ENCODE results near the gene PTPRM. TPM values are rescaled to one million over a fixed set of nuclear protein-coding genes. Genes with fewer than 3 reads are reported as not detected.

PTPRM gene
- total RNA-seq, 1 donor from 2014 or later: 63.2 TPM

DNA sequence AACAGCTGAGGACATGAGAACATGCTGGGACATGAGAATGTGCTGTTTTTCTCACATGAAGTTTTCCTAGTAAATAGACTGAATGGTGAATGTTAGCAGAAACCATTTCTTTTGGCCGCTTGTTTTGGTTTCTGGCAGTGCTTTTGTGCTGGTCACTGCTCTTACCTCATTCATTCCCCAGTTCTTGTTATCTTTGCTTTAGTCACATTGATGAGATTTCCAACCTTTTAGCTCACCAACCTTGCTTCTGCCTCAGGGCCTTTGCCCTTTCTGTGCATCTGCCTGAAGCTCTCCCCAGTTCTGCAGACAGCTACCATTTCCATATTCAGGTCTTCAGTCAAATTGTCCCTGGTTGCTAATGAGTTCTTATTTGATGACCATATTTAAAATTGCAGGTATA lies 91.6 kb downstream of the PTPRM start:
- no peak for DNase-seq (ENCODE audit: low read depth)
- TF ChIP-seq, protein P1, sequence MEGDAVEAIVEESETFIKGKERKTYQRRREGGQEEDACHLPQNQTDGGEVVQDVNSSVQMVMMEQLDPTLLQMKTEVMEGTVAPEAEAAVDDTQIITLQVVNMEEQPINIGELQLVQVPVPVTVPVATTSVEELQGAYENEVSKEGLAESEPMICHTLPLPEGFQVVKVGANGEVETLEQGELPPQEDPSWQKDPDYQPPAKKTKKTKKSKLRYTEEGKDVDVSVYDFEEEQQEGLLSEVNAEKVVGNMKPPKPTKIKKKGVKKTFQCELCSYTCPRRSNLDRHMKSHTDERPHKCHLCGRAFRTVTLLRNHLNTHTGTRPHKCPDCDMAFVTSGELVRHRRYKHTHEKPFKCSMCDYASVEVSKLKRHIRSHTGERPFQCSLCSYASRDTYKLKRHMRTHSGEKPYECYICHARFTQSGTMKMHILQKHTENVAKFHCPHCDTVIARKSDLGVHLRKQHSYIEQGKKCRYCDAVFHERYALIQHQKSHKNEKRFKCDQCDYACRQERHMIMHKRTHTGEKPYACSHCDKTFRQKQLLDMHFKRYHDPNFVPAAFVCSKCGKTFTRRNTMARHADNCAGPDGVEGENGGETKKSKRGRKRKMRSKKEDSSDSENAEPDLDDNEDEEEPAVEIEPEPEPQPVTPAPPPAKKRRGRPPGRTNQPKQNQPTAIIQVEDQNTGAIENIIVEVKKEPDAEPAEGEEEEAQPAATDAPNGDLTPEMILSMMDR (conservative IDR thresholded peaks at IDR 0.05; ENCODE audit: low read depth, low read length): no peak
- H3K4me3 ChIP-seq (ENCODE audit: low read depth, low read length): no peak overlapping the region

DNA sequence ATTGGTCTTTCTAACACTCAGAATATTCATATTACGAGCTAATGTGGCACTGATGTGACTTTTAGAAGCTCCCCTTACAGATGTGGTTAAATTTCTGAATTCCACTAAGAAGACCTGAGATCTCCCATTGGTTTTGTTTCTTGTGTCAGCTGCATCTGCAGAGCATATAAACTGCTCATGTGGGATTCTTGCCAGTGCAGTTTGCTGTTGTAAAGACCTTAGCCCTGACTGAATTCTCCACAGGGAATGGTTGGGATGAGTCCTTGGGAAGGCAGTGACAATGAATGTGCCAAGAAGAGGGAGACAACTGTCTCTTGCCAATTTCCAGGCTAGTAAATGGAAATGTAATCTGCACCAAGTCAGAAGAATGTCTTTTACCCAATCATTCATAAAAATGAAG lies 94.1 kb downstream of the PTPRM start:
- TF ChIP-seq, protein P1 (conservative IDR thresholded peaks at IDR 0.05; ENCODE audit: low read depth, low read length): no peak
- DNase-seq (ENCODE audit: low read depth): no peak
- H3K4me3 ChIP-seq (ENCODE audit: low read depth, low read length): no peak overlapping the region

DNA sequence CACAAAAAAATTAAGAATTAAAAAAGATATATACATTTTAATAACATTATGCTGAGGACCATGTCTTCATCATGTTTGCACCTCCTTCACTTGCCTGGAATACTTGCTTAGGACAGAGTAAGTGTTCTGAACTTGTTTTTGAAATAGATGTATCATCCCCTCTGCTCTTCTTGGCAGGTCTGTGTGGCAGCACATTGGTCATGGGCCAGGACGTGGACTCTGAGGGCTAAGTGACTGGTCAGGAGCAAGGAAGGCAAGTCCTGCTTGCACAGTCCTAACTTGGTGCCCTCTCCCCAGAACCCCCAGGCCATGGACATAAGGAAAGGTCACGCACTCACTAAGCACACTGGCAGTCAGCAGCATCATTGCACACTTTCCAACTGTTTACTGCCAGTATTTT lies 95.8 kb downstream of the PTPRM start:
- TF ChIP-seq, protein P1 (conservative IDR thresholded peaks at IDR 0.05; ENCODE audit: low read depth, low read length): no peak
- no peak overlapping the region for H3K4me3 ChIP-seq (ENCODE audit: low read depth, low read length)
- DNase-seq (ENCODE audit: low read depth): no peak

DNA sequence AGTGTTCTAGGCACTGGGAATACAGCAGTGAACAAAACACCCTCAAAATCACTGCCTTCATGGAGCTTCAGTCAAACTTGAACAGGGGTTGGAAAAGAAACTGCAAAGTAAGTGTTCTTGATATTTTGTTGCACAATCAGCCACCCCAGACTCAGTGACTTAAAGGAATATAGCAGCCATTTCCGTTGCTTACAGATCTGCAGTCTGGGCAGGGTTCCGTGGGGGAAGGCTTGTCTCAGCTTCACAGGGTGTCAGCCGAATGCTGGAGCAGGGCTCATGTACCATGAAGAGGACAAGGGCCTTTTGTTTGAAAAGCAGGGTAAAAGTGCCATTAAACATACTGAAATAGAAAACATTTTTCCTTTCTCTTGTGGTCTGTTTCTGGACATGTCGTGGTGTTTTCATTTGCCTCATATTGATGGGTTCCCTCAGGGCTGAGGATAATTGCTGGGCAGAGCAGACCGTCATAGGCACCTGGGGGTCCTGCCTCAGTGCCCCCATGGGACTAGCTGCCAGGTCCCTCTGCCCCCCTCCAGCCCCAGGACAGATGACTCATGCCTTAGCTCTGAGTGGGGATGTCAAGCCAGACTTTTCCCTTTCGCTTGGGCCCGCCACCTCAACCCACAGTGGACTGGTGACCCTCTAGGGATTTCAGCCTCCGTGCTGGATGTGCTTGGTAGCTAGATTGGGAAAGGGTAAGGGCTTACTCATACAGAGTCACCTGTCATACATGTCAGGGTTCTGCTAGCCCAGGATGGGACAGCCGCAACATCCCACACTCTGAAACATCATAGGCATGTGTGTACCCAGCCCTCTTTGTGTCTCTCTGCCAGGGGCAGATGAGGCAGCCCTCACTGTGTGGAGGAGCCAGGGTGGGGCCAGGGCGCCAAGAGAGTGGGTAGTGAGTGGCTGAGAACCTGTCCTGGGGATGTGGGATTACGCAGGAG lies 96.5 kb downstream of the PTPRM start:
- no peak overlapping the region for H3K4me3 ChIP-seq (ENCODE audit: low read depth, low read length)
- DNase-seq (ENCODE audit: low read depth): no peak
- TF ChIP-seq, protein P1 (conservative IDR thresholded peaks at IDR 0.05; ENCODE audit: low read depth, low read length): no peak

DNA sequence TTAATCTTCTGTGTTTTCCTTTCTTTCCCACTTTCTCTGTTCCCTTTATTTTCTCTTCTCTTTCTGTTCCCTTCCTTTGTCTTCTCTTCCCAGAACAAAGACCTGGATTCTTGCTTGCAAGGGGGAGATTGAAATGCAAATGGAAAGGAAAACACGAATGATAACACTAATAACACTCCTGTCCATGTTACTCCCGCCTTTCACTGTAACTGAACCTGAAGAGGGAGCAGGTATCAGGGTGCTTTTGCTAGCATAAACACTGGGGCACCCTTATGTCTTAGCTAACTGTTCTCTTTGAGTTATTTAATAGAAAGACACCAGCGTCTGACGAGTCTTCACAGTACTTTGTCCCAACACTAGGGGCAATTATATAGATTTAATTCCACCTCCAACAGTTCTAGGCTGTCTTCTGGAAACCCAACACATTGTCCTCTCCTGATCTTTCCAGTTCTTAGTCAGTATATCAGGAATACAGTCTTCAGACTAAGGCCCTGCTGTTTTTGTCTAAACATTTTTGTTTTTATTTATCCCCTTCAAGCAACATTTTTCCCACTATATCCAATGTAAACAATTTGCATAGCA lies 99.2 kb downstream of the PTPRM start:
- TF ChIP-seq, protein P1 (conservative IDR thresholded peaks at IDR 0.05; ENCODE audit: low read depth, low read length): peak; percentile 2
- DNase-seq (ENCODE audit: low read depth): no peak
- H3K4me3 ChIP-seq (ENCODE audit: low read depth, low read length): no peak overlapping the region

DNA sequence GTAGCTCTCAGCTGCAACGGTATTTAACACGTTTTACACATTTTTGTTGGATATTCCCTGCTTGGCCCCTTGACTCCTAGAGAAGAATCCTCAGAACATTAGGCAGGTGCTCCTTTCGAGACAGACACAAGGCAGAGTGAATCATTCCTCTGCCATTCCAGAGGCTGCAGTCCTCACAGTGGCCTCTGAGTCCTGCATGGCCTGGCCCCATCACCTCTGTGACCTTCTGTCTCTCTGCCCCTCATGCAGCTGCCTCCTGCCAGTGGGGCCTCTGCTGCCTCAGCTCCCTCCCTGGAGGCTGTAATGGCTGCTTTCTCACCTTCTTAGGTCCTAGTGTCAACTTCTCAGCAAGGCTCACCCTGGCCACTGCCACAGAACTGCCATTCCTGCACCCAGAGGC lies 101.3 kb downstream of the PTPRM start:
- no peak for DNase-seq (ENCODE audit: low read depth)
- TF ChIP-seq, protein P1 (conservative IDR thresholded peaks at IDR 0.05; ENCODE audit: low read depth, low read length): no peak
- H3K4me3 ChIP-seq (ENCODE audit: low read depth, low read length): no peak overlapping the region
